ENCODE measurements around the gene B3GALT6.

Gene B3GALT6

DNA sequence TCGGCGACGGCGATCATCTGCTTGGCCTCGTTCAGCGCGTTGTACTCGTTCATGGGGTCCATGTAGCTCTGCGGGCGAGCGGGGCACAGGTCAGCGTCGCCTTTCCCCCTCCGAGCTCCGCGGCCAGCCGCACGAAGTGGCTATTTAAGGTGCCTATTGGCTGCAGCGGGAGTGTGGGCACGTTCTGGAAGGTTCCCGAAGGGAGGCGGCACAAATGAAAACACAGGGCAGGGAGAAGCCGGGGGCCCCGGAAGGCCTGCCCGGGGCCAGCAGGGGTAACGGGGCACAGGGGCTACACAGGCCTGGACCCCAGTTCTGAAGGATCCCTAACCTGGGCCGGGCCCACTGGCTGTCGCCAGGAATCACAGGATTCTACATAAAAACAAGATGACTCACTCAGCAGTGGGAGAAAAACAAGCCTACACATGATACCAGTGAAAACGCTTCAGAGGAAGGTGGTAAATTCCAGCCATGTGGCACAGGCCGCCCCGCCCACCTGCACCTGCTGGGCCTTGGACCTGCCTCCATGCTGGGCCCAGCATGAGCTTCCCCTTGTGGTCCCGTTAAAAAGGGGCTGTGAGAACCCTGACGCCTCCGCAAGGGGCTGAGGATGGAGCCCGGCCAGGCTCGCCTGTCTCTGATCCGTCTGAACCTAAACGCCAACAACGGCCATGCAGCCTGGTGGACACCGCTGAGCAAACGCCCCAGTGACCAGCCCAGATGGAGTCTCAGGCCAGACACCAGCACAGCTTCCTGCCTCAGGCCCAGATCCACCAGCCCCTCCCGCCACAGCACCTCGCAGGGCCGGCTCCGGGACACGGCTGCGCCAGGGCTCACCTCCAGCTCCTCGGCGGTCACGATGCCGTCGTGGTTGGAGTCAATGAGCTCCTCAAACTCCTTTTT, 14.2 kb upstream of the B3GALT6 start:
- DNase-seq: peak; percentile 77

DNA sequence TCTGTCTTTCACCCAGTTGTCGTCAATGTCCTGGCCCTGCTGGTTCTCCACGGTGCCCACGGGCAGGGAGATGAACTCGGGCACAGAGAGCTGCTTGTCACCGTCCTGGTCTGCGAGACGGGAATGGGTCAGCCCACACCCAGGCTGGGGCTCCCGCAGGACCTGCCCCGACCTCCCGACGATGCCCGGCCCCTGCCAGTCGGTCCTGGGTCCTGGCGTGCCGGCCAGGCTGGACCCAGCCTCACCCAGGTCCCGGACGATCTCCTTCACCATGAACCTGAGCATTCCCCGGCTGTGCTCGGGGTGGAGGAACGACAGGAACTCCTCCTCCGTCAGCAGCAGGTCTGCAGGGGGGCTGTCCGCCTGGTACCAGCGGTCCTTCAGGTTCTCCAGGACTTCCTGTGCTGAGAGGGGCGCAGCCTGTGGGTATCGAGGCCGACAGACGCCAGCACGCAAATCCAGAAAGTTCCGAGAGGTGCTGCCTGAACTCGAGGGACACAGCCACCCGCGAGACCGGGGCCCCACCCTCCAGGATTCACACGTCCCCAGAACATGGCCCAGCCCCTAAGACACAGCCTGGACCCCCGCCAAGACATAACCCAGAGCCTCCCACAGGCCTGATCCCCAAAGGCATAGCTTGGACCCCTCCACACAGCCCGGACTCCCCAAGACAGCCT, 13.4 kb upstream of the B3GALT6 start:
- no peak for DNase-seq

DNA sequence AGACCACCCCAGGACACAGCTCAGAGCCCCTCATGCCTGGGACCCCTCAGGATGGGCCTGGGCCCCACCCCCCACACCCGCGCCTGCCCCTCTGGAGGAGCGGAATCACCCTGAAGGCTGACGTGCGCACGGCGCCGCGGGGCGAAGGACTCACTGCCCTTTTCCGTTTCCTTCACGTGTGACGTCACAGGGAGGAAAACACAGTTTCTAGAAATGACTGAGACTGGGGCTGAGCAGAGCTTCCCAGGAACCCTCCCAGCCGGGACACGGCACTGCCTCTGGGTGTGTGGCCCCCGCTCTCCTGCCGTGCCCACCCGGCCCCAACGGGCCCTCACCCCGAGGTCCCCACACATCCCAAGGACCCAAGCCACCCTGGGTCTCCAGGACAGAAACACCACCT, 12.7 kb upstream of the B3GALT6 start:
- no peak for DNase-seq

DNA sequence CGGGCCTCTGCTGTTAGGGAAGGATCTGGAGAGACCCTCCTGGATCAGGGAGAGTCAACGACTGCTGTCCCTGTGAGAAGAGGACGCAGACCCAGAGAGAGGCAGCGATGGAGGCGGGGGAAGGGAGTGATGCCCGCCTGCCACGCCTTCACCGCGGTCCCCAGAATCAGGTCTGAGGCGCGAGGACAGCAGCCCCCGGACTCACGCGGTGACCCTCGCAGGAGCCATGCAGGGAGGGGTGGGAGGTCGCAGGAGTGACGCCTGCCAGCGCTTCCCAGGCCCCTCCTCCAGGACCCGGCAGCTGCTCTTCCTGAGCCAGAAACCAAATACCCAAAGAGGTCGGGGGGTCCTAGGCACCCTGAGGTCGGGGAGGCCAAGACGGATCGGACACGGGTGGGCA, 11.8 kb upstream of the B3GALT6 start:
- DNase-seq: no peak

DNA sequence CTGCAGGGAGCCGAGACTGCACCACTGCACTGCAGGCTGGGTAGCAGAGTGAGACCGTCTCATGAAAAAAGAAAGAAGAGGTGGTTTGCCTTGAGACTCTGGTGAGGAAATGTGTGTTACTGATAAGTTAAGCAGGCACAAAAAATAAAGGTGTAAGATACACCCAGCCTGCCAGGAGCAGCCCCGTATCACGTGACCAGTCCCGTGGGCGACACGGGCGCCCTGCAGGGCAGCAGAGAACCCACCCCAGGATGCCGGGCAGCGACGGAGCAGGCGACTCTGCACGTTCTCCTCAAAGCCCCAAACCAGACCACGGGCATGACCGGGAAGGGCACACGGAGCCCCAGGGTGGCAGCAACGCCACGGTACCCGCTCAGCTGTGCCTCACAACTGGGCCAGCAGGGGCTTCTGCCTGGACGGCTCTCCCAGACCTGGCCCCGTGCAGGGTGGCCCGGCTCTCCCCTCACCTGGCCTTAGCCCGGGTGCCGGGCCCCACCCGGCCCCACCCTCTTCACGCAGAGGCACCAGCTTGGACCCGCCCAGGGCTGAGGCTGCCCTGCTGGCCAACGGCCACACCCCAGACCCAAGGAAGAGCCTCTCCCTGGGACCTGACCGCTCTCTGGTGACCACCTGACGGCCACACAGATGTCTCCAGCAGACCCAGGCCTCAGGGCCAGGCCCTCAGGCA, 10.0 kb upstream of the B3GALT6 start:
- DNase-seq: no peak

DNA sequence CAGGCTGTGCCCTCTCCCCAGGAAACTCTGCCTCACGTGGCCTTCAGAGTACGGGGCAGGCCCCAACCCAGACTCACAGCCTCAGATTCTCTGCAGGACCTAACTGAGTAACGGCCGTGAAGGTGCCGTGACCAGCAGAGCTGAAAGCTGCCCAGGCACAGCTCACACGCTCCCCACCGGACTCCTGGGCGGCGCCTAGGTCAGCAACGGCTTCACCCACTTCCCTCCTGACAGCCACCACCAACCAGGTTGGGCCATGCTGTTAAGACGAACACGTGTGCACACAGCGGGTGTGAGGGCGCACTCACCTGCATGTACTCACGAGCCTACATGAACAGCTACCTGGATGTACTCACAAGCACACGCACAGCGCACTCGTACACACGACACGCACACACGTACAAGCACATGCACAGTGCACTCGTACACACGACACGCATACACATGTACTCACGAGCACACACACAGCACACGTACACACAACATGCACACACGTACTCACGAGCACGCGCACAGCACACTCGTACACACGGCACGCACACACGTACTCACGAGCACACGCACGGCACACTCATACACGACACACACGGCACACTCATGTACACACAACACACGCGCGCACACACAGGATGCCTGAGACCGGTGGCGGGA, 9.3 kb upstream of the B3GALT6 start:
- DNase-seq: no peak

DNA sequence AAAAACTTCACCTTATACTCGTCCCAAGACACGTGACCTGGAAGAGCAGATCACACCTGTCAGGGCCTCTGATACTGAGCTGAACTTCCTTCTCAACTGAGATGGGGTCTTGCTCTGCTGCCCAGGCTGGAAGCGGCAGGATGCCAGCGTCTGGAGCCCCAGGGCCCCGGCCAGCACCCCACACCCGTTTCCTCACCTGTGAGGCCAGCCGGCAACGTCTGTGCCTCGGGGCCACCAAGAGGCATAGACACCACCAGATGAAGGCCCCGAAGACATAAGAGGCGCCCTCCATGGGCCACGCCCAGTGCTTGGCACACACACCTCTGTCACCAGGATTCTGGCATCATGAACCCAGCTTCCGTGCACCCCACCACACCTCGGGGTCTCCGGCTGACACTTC, 8.7 kb upstream of the B3GALT6 start:
- DNase-seq: no peak

DNA sequence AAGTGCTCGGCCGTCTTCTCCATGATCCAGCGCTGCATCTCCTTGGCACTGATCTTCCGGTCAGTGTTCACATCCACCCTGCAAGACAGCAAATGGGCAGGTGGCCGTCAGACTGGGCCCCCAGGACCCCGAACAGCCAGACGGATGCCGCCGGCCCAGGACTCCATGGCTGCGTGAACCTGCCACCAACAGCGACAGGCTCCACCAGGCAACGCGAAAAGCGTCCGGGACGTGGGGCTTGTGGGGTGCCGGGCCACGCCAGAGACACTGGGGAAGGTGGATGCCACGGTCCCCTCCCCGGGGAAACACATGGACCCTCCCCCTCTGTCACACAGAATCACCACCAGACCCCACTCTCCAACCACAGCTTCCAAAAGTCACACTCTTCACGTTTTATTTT, 8.1 kb upstream of the B3GALT6 start:
- no peak for DNase-seq

DNA sequence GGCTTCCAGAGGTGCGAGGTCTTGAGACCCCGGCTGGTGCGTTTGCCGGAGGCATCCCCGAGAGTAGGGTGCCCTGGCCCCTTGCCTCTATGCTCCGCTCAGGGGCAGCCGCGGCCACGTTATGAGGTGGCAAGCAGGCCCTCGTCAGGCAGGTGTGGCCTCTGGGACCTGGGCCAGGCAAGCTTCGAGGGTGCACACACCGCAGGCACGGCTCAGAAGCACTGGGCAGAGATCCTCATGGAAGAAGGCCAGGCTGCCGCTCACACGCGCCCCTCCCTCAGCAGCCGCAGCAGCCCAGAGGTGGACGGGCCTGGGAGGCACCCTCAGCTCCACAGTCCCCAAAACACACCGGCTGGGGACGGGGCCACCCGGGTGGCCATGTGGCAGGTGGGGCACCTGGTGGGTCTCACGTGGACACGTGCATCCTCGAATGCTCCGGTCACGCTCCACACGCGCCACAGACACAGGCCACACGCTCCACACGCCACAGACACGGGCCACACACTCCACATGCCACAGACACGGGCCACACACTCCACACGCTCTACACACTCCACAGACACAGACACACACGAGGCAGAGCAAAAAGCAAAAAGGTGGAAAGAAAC, 6.7 kb upstream of the B3GALT6 start:
- no peak for DNase-seq

DNA sequence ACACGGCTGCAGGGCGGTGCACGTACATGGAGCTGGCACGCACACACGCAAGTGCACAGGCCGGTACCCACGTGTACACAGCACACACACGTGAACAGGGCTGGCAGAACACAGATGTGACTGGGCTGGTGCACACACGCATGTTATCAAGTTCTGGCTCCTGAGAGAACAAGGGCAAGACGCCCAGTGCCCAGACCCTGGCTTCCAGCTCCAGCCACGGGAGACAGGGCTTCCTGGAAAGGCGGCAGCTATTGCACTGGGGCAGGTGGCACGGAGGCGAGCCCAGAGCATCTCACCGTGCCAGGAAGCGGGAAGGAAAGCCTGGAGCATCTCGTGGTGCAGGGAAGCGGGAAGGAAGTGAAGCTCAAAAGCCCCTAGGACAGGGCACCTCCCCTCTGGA, 6.1 kb upstream of the B3GALT6 start:
- no peak for DNase-seq

DNA sequence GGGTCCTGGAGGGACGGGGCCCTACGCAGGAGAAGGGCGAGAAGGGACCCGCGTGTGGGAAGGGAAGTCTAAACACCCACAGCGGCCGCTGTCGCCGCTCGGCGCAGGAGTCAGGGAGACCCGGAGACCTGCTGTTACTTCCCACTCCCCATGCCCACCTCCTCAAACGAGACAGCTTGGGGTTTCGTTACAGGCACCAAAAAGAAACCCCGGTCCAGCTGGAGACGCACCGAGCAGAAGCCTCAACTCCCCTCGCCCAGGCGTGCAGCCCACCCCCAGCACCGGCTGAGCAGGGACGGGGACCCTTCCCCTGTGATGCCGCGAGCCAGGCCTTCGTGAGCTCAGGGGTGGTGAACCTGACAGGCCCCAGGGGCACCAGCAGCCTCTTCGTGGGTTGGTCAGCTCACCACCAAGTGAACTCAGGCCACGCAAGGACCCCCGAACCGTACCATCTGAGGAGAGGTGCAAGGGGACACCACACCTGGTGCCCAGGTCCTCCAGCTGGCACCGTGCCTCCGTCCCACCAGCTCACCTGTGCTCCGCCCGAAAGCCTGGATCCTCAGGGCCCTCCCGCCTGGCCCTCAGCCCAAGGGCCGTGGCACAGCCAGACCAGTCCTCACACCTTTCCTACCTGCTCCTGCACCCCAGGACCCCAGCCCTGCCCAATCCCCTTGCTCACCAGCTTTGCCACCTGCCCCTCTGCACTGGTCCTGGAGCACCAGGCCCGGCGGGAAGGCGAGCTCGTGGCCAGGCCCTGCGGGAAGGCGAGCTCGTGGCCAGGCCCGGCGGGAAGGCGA, 5.3 kb upstream of the B3GALT6 start:
- DNase-seq: no peak

DNA sequence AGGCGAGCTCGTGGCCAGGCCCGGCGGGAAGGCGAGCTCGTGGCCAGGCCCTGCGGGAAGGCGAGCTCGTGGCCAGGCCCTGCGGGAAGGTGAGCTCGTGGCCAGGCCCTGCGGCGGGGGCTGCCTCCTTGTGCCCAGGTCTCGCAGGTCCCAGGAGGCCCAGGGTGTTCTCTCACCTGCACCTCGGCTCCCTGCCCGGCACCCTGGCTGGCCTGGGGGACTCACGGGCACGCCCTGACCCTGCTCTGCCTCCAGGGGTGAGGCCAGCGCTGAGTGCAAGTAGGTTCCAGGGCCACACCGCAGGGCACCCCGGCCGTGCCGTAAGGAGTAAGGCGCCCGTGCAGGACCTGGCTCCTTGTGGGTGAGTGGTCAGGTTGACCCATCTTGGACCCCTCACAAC, 4.7 kb upstream of the B3GALT6 start:
- DNase-seq: no peak

DNA sequence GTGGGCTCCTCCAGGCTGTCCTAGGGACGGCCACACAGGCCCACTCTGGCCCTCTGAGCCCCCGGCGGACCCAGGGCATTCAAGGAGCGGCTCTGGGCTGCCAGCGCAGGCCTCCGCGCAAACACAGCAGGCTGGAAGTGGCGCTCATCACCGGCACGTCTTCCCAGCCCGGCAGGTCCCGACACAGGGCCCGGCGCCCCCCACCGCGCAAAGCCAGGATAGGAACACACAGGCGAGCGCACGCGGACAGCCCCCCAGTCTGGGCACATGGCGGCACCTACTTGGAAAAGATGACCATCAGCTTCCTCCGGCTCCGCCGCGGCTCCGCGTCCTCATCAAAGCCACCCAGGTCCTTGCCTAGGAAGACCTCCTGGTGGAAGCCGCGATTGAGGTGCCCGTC, 3.9 kb upstream of the B3GALT6 start:
- DNase-seq: no peak

DNA sequence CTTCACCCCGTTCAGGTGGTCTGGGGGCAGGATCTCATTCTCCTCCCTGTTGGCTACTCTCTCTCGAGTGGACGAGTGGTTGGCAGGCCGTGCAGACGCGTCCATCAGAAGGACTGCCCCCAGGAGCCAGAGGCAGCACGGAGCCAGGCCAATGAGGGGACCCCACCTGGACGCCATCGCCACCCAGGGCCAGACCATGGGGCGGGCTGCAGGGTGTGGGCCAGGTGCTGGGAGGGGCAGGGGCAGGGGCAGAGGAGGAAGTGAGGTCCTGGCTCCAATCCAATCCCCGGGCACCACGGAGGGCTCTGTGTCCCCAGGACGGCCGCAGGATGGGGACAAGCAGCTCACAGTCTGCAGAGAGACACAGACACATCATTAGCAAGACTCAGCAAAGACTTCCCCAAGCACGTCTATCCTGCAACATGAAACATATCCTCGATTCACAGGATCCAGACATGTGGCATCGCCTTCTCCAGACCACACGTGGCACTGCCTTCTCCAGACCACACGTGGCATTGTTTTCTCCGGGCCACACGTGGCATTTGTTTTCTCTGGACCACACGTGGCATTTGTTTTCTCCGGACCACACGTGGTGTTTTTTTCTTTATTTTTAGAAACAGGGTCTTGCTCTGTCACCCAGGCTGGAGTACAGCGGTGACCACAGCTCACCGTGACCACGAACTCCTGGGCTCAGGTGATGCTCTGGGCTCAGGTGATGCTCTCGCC, 3.3 kb upstream of the B3GALT6 start:
- no peak for DNase-seq

DNA sequence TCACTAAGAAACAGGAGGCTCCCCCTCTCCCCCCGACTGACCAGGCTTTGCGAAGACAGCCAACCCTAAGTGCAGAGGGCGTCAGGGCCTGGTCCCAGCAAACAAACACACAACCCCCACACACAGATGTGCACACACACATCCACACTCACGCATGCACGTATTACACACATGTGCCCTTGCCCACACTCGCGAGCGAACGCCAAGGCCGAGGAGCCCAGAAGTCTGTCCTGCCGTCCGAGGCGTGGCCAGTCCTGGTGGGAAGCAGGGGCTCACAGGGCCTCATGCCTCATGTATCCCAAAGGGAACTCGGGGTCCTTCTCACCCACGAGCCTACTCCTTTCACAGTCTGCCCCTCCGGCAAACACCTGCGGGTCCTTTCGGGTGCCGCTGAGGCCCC, 2.3 kb upstream of the B3GALT6 start:
- DNase-seq: no peak

DNA sequence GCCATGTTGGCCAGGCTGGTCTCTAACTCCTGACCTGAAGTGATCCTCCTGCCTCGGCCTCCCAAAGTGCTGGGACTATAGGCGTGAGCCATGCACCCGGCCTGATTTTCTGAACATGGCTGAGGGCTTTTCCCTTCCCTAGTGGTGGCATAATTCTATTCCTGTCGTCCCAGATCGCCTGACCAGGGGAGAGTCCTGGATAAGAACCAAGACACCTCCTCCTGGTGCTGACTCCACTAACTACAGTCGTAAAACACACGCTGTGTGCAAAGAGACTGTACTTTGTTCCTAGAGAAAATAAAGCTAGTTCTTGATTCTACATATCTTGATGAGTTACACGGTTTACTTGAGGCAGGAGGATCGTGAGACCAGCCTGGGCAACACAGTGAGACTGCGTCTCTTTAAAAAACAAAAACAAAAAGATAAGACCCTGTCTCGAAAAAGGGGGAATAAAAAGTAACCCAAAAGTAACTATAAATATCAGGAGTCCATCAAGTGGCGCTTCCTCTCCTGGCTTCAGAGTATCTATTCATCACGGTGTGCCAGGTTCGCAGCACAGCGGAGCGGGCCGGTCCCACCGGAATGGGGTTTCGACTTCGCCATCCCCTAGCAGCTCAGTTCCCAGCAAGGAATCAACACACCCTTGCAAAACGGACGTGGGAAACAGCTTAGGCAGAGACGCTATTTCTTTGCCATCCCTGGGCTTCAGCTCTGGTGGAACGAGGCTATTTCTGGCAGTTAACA, 1.2 kb upstream of the B3GALT6 start:
- peak; percentile 62 for DNase-seq

DNA sequence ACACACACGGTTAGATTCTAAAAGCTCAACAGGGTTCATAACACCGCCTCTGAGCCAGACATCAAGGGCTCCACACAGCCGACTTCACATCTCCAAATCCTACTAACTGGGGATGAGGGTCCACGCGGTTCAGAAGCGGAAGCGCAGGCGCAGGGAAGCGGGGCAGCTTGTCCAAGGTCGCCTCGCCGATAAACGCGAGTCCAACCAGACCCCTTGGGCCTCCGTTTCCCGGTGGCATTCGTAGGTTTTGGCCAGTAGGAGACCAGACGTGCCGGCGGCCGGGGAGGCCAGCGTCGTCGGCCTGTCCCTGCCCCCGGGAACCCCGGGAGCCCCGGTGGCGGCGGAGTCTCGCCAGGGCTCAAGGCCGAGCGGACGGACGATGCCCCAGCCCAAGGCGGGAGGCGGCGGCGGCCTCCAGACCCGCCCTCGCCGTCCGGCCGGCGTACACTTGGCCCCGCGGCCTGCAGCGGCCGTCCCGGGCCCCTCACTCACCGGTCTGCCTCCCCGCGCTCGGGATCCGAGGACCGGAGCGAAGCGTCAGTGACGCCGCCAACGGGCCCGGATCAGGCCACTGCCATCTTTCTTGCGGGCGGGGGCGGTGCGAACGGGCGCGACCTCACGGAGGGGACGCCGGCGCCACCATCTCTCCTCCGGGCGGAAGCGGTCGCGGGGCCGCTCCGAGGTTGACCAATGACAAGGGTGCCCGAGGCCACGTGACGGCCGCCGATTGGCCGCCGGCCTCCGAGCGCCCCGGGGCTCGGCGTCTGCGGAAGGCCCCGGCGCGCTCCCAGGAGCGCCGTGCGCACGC, 433 bp upstream of the B3GALT6 start, which contains the start of gene SDF4:
Gene SDF4 (minus strand): TSS at position 602 of the 808 bp plus-strand sequence. CDS start 3,229 bp downstream, outside the sequence.
- peak; percentile 99 for DNase-seq

DNA sequence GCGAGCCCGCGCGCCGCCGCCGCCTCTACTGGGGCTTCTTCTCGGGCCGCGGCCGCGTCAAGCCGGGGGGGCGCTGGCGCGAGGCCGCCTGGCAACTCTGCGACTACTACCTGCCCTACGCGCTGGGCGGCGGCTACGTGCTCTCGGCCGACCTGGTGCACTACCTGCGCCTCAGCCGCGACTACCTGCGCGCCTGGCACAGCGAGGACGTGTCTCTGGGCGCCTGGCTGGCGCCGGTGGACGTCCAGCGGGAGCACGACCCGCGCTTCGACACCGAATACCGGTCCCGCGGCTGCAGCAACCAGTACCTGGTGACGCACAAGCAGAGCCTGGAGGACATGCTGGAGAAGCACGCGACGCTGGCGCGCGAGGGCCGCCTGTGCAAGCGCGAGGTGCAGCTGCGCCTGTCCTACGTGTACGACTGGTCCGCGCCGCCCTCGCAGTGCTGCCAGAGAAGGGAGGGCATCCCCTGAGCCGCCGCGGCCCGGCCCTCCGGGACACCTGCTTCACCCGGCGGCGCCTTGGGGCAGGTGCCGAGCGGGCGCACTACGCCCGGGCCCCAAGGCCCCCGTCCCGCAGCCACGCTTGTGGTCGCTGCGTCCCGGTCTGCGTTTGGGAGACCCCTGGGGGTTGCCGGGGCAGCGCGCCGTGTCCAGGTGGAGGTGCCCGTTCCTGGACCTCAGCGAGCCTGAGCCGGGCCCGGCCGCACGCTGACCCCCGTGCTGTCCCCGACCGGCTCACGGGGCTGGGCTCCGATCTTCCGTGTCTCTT, 944 bp downstream of the B3GALT6 start:
- no peak for DNase-seq

DNA sequence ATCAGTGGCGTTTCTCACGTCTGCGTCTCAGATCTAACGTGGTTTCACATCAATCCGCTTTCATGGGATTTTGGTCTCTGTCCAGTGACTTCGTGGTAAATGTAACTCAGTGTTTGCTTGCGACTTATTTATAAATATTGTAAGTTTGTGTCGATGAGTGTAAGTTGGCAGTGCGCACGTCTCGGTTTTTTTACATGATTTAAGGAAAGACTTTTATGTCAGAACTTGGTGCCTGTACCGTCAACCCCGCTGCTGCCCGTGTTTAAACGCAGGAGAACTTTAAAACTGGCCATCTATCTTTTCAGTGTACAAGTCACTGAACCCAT, 1.5 kb downstream of the B3GALT6 start:
- no peak for DNase-seq

All from DMS53 (cell line).